GM19238 (cell line): ENCODE data around the gene NT5DC4.

ENCODE experiments used
- DNase-seq: peaks from one replicate; pipeline ENCODE4 v3.0.0; 2011; ENCODE audit warnings: low spot score; ENCODE audit not compliant: insufficient read length

Gene NT5DC4

GRCh38 chr2:112720785-112721184, at the start of gene NT5DC4:
Gene NT5DC4, plus strand, starts transcription at chr2:112721020. Its CDS starts 60 bp downstream, at chr2:112721080.
- DNase-seq, result no peak

- no peak for DNase-seq
These were observed 49.0 kb upstream of the NT5DC4 start for GRCh38 chr2:112671801-112672200.

- DNase-seq, result no peak
These were observed 47.8 kb upstream of the NT5DC4 start for GRCh38 chr2:112673008-112673407.

GRCh38 chr2:112674229-112674628, 46.6 kb upstream of the NT5DC4 start:
- no peak for DNase-seq

- DNase-seq, result no peak
These were observed 41.3 kb upstream of the NT5DC4 start for GRCh38 chr2:112679484-112679883.

- no peak for DNase-seq
These were observed 40.1 kb upstream of the NT5DC4 start for GRCh38 chr2:112680666-112681101.

- no peak for DNase-seq
These were observed 38.7 kb upstream of the NT5DC4 start for GRCh38 chr2:112682101-112682500.

- no peak for DNase-seq
These were observed 37.0 kb upstream of the NT5DC4 start for GRCh38 chr2:112683550-112684414.

GRCh38 chr2:112684415-112684775, 36.4 kb upstream of the NT5DC4 start:
- DNase-seq, result no peak

GRCh38 chr2:112685271-112685884, 35.4 kb upstream of the NT5DC4 start:
- no peak for DNase-seq

- no peak for DNase-seq
These were observed 34.2 kb upstream of the NT5DC4 start for GRCh38 chr2:112686348-112687217.

GRCh38 chr2:112687522-112687921, 33.3 kb upstream of the NT5DC4 start:
- no peak for DNase-seq

GRCh38 chr2:112688086-112688880, 32.5 kb upstream of the NT5DC4 start:
- no peak for DNase-seq

GRCh38 chr2:112690853-112691401, 29.9 kb upstream of the NT5DC4 start:
- DNase-seq, result peak; percentile 41

- DNase-seq, result no peak
These were observed 28.9 kb upstream of the NT5DC4 start for GRCh38 chr2:112691881-112692281.

- DNase-seq, result peak; percentile 57
These were observed 28.3 kb upstream of the NT5DC4 start for GRCh38 chr2:112692495-112692911.

GRCh38 chr2:112692918-112693317, 27.9 kb upstream of the NT5DC4 start:
- no peak for DNase-seq

- no peak for DNase-seq
These were observed 27.2 kb upstream of the NT5DC4 start for GRCh38 chr2:112693596-112693995.

GRCh38 chr2:112694182-112694581, 26.6 kb upstream of the NT5DC4 start:
- no peak for DNase-seq

GRCh38 chr2:112698834-112699515, 21.8 kb upstream of the NT5DC4 start:
- DNase-seq, result no peak
